H1 (cell line): Measurements from ENCODE around the gene TBC1D2B. TPM values are rescaled to one million over a fixed set of nuclear protein-coding genes. Genes with fewer than 3 reads are reported as not detected.

Source experiments
- CTCF ChIA-PET: fragments of 300-600 bp; sonication (Branson Sonifier 250); formaldehyde crosslinking; loops from one replicate; lab custom pipeline; 2021; ENCODE audit not compliant: partially characterized antibody; lab: Charles Lee
- POLR2A ChIA-PET: fragments of 300-600 bp; sonication (Branson Sonifier 250); formaldehyde crosslinking; loops from one replicate; lab custom pipeline; 2021; ENCODE audit warnings: inconsistent platforms; ENCODE audit not compliant: partially characterized antibody; lab: Charles Lee
- DNase-seq, 2 experiments: peaks; one replicate each; pipeline versions ENCODE4 v3.0.0 to v3.0.0-alpha.2; 2010 to 2022; ENCODE audit warnings: low spot score in 2 of 2, low read depth in 1 of 2, mixed read lengths in 1 of 2
- FAIRE-seq: peaks from 2 replicates; lab custom pipeline; 2011; peaks lifted over from hg19 to GRCh38; lab: Jason Lieb, UNC
- H2AFZ ChIP-seq: 2 replicates; pipeline ENCODE4 v1.8.1; 2012; ENCODE audit warnings: low read length, inconsistent platforms
- H2AK5ac ChIP-seq: 2 replicates; pipeline ENCODE4 v1.6.1; 2013; ENCODE audit warnings: low read depth, low read length
- H2BK120ac ChIP-seq: replicated peaks from 2 replicates; pipeline ENCODE3; 2013; ENCODE audit warnings: low read depth, low read length, inconsistent platforms
- H2BK12ac ChIP-seq: 2 replicates; pipeline ENCODE4 v1.6.1; 2013; ENCODE audit warnings: low read depth, low read length
- H2BK15ac ChIP-seq: 2 replicates; pipeline ENCODE4 v1.6.1; 2013; ENCODE audit warnings: low read length
- H2BK20ac ChIP-seq: 2 replicates; pipeline ENCODE4 v1.6.1; 2013; ENCODE audit warnings: low read length
- H2BK5ac ChIP-seq: 2 replicates; pipeline ENCODE4 v1.6.1; 2013; ENCODE audit warnings: low read depth, low read length
- H3K14ac ChIP-seq: 2 replicates; pipeline ENCODE4 v1.6.1; 2013; ENCODE audit warnings: inconsistent platforms; ENCODE audit not compliant: insufficient read length
- H3K18ac ChIP-seq: 2 replicates; pipeline ENCODE4 v1.6.1; 2013; ENCODE audit warnings: low read length; ENCODE audit errors: extremely low read depth
- H3K23ac ChIP-seq: 2 replicates; pipeline ENCODE4 v1.6.1; 2013; ENCODE audit warnings: inconsistent platforms; ENCODE audit not compliant: insufficient read length
- H3K23me2 ChIP-seq: 2 replicates; pipeline ENCODE4 v1.6.1; 2013; ENCODE audit warnings: low read depth, low read length
- H3K27ac ChIP-seq: 2 replicates; pipeline ENCODE4 v1.6.1; 2011; ENCODE audit warnings: low read depth, low read length, inconsistent platforms
- H3K27me3 ChIP-seq, 4 experiments: replicated peaks in 1 of 4; 1 replicate in 1 of 4; 2 replicates in 3 of 4; pipeline versions ENCODE4 v1.6.1 to v1.8.1; 2011 to 2013; ENCODE audit warnings: low read length in 3 of 4, mild to moderate bottlenecking in 3 of 4, inconsistent platforms in 2 of 4, mixed read lengths in 2 of 4, moderate library complexity in 1 of 4; ENCODE audit not compliant: control insufficient read depth in 3 of 4, insufficient read depth in 3 of 4; ENCODE audit errors: extremely low read depth in 1 of 4
- H3K36me3 ChIP-seq, 4 experiments: 2 replicates each; pipeline versions ENCODE4 v1.6.1 to v1.8.1; 2011 to 2013; ENCODE audit warnings: mild to moderate bottlenecking in 4 of 4, low read length in 3 of 4, moderate library complexity in 2 of 4, control low read depth in 1 of 4, inconsistent platforms in 1 of 4; ENCODE audit not compliant: insufficient read depth in 4 of 4, control insufficient read depth in 2 of 4
- H3K4ac ChIP-seq: replicated peaks from 2 replicates; pipeline ENCODE3; 2013; ENCODE audit warnings: low read length, low read depth, mixed read lengths, inconsistent platforms; ENCODE audit not compliant: insufficient read length
- H3K4me1 ChIP-seq, 4 experiments: replicated peaks in 1 of 4; 1 replicate in 1 of 4; 2 replicates in 3 of 4; pipeline versions ENCODE4 v1.6.1 to v1.8.1; 2011 to 2013; ENCODE audit warnings: low read length in 3 of 4, inconsistent platforms in 2 of 4, mixed read lengths in 1 of 4; ENCODE audit not compliant: insufficient read depth in 4 of 4, control insufficient read depth in 3 of 4
- H3K4me2 ChIP-seq, 2 experiments: 2 replicates each; pipeline versions ENCODE4 v1.6.1 to v1.8.1; 2011 to 2013; ENCODE audit warnings: low read depth in 2 of 2, low read length in 2 of 2, control low read depth in 1 of 2, inconsistent platforms in 1 of 2, mild to moderate bottlenecking in 1 of 2; ENCODE audit not compliant: insufficient read depth in 1 of 2
- H3K4me3 ChIP-seq, 4 experiments: fragments of 200-600, 300-600 bp in 1 of 4; sonication (generic), shearing (Covaris generic), sonication (Bioruptor Twin) in 1 of 4; 2 replicates each; pipeline versions ENCODE4 v1.5.1 to v1.8.1; 2011 to 2016; ENCODE audit warnings: low read length in 4 of 4, low read depth in 3 of 4, control low read depth in 2 of 4, inconsistent platforms in 2 of 4, mild to moderate bottlenecking in 2 of 4, mixed read lengths in 1 of 4, moderate library complexity in 1 of 4; ENCODE audit not compliant: insufficient read depth in 2 of 4; ENCODE audit errors: extremely low read depth in 1 of 4
- H3K56ac ChIP-seq: replicated peaks from 2 replicates; pipeline ENCODE3; 2013; ENCODE audit warnings: low read depth, mild to moderate bottlenecking, mixed read lengths, low read length, inconsistent platforms; ENCODE audit not compliant: insufficient read length
- H3K79me1 ChIP-seq: 2 replicates; pipeline ENCODE4 v1.6.1; 2013; ENCODE audit warnings: low read depth, low read length, control low read depth
- H3K79me2 ChIP-seq, 2 experiments: 2 replicates each; pipeline versions ENCODE4 v1.6.1 to v1.8.1; 2012 to 2013; ENCODE audit warnings: low read length in 2 of 2, mild to moderate bottlenecking in 2 of 2, inconsistent platforms in 1 of 2; ENCODE audit not compliant: insufficient read depth in 2 of 2, control insufficient read depth in 1 of 2
- H3K9ac ChIP-seq, 4 experiments: replicated peaks in 1 of 4; 1 replicate in 1 of 4; 2 replicates in 3 of 4; pipeline versions ENCODE4 v1.6.1 to v1.8.1; 2011 to 2013; ENCODE audit warnings: low read depth in 3 of 4, low read length in 3 of 4, control low read depth in 2 of 4, mild to moderate bottlenecking in 2 of 4, moderate library complexity in 2 of 4, inconsistent platforms in 1 of 4; ENCODE audit errors: extremely low read depth in 1 of 4
- H3K9me3 ChIP-seq, 2 experiments: 2 replicates each; pipeline versions ENCODE4 v1.6.1 to v1.8.1; 2012 to 2013; ENCODE audit warnings: mild to moderate bottlenecking in 2 of 2, moderate library complexity in 2 of 2, control low read depth in 1 of 2, inconsistent platforms in 1 of 2, low read depth in 1 of 2, low read length in 1 of 2, mixed read lengths in 1 of 2; ENCODE audit not compliant: insufficient read depth in 2 of 2
- H4K20me1 ChIP-seq, 2 experiments: replicated peaks in 1 of 2; 2 replicates each; pipeline versions ENCODE3 to v1.8.1; 2011 to 2013; ENCODE audit warnings: inconsistent platforms in 2 of 2, low read length in 2 of 2, mild to moderate bottlenecking in 1 of 2; ENCODE audit not compliant: insufficient read depth in 2 of 2, control insufficient read depth in 1 of 2
- H4K5ac ChIP-seq: 2 replicates; pipeline ENCODE4 v1.6.1; 2013; ENCODE audit warnings: low read length, low read depth, mixed read lengths, inconsistent platforms; ENCODE audit not compliant: insufficient read length
- H4K8ac ChIP-seq: 2 replicates; pipeline ENCODE4 v1.8.0; 2013; ENCODE audit warnings: mild to moderate bottlenecking, moderate library complexity, low read length, inconsistent platforms; ENCODE audit not compliant: insufficient read depth; ENCODE audit errors: extremely low read depth
- H4K91ac ChIP-seq: replicated peaks from 2 replicates; pipeline ENCODE3; 2013; ENCODE audit warnings: low read length, mixed read lengths, inconsistent platforms; ENCODE audit not compliant: insufficient read length
- ATF2 ChIP-seq: IDR thresholded peaks from 2 replicates; pipeline ENCODE4 v1.6.1; 2012; ENCODE audit warnings: low read length, inconsistent platforms
- BACH1 ChIP-seq: IDR thresholded peaks from 2 replicates; pipeline ENCODE4 v1.6.1; 2012; ENCODE audit warnings: low read length, improper control_type of control experiment
- BRCA1 ChIP-seq: IDR thresholded peaks from 2 replicates; pipeline ENCODE4 v1.6.1; 2012; ENCODE audit warnings: low read depth, low read length, improper control_type of control experiment
- EGR1 ChIP-seq: IDR thresholded peaks from 2 replicates; pipeline ENCODE4 v1.6.1; 2011; ENCODE audit warnings: low read depth, low read length, borderline replicate concordance
- HDAC6 ChIP-seq: IDR thresholded peaks from one replicate; pipeline ENCODE4 v1.7.1; 2012; ENCODE audit warnings: low read depth, mild to moderate bottlenecking, inconsistent platforms, low read length, moderate library complexity
- KDM1A ChIP-seq: fragments of 200-600, 300-600 bp; sonication (generic); IDR thresholded peaks from 2 replicates; pipeline ENCODE4 v1.7.1; 2016; ENCODE audit warnings: mild to moderate bottlenecking, low read length, borderline replicate concordance
- KDM4A ChIP-seq: IDR thresholded peaks from one replicate; pipeline ENCODE4 v1.7.1; 2012; ENCODE audit warnings: low read depth, mild to moderate bottlenecking, moderate library complexity, low read length, inconsistent platforms; ENCODE audit not compliant: severe bottlenecking
- KDM5A ChIP-seq: fragments of 200-600 bp; IDR thresholded peaks from 2 replicates; pipeline ENCODE4 v1.7.1; 2012; ENCODE audit warnings: mild to moderate bottlenecking, low read length, inconsistent platforms, mixed read lengths
- MAFK ChIP-seq: IDR thresholded peaks from 2 replicates; pipeline ENCODE4 v1.6.1; 2012; ENCODE audit warnings: low read depth, mild to moderate bottlenecking, improper control_type of control experiment, low read length
- POLR2A ChIP-seq, 2 experiments: IDR thresholded peaks; 1 replicate in 1 of 2; 2 replicates in 1 of 2; pipeline ENCODE4 v1.6.1; 2011; ENCODE audit warnings: low read depth in 2 of 2, low read length in 2 of 2, mild to moderate bottlenecking in 2 of 2; ENCODE audit errors: control extremely low read depth in 1 of 2
- RNF2 ChIP-seq: fragments of 200-900, 300-1000 bp; sonication (generic); IDR thresholded peaks from 2 replicates; pipeline ENCODE4 v1.7.1; 2016; ENCODE audit warnings: borderline replicate concordance, low read depth, mild to moderate bottlenecking, antibody characterized with exemption, low read length; ENCODE audit not compliant: poor library complexity, severe bottlenecking; ENCODE audit errors: missing control alignments
- SIN3A ChIP-seq, 2 experiments: IDR thresholded peaks in 1 of 2; conservative IDR thresholded peaks in 1 of 2; 2 replicates each; pipeline ENCODE4 v1.6.1; 2011 to 2012; ENCODE audit warnings: low read length in 2 of 2, improper control_type of control experiment in 1 of 2, low read depth in 1 of 2, mild to moderate bottlenecking in 1 of 2
- TCF12 ChIP-seq: IDR thresholded peaks from 2 replicates; pipeline ENCODE4 v1.6.1; 2011; ENCODE audit warnings: low read depth, mild to moderate bottlenecking, low read length
- WGBS, 2 experiments: shearing (Covaris generic) in 1 of 2; methylation state at CpG; one replicate each; pipeline versions ENCODE4 v1.1.6 to v1.1.7; 2013 to 2015; ENCODE audit warnings: low lambda C conversion rate in 2 of 2, mixed read lengths in 2 of 2, inconsistent platforms in 1 of 2, low coverage in 1 of 2, missing lambda C conversion rate in 1 of 2; ENCODE audit not compliant: insufficient replicate concordance in 2 of 2, insufficient coverage in 1 of 2, insufficient read length in 1 of 2; ENCODE audit errors: extremely low coverage in 1 of 2, missing lambda C conversion rate in 1 of 2; 5-methylcytosine and 5-hydroxymethylcytosine counted together
- polyA plus RNA-seq, 7 experiments: library from polyadenylated mRNA; depleted of rRNA in 3 of 7; stranded (reverse) in 5 of 7; unstranded in 2 of 7; fragments of >200 nt in 5 of 7; fragments of 200-250 nt in 2 of 7; gene quantifications; 1 replicate in 5 of 7; 2 replicates in 1 of 7; 4 replicates in 1 of 7; pipeline versions ENCODE4 v1.2.1 to v1.2.3, GENCODE V29; 2011 to 2013; ENCODE audit warnings: missing spikeins in 2 of 7, mixed read lengths in 2 of 7
- total RNA-seq: library from RNA; stranded (reverse); fragmentation: NEBNext Ultra II Directional; extraction: Animal tissue kit (Norgen Biotek cat#: 25700); gene quantifications from 2 replicates; pipeline ENCODE4 v1.2.1, GENCODE V29; 2021

The TBC1D2B gene
- total and polyA plus RNA-seq, 2 of the 8 experiments (the other 6 are each of a cell fraction or from before 2014, with no cell fraction given), result 11.9 to 19.5 TPM

- no peaks in the 10 kb centered on the region for H3K27me3 ChIP-seq
- H3K18ac ChIP-seq, result no peak overlapping the region
- no peak overlapping the region for H3K4me3 ChIP-seq
- no peaks in the 10 kb centered on the region; the same call in 1 of the 2 replicates for H3K79me1 ChIP-seq
- H3K9ac ChIP-seq, result no peak overlapping the region
- H2BK120ac ChIP-seq, result no peak overlapping the region
- DNase-seq, result no peak
- H3K4ac ChIP-seq, result no peak overlapping the region
- H3K4me1 ChIP-seq, result no peaks in the 10 kb centered on the region; a peak in 1 of 7 replicates
- FAIRE-seq, result no peak
- H4K5ac ChIP-seq, result no peak overlapping the region
- peaks cover 0 to 5% of the 10 kb centered on the region in 2 experiments for H4K20me1 ChIP-seq
- H3K14ac ChIP-seq, result no peak overlapping the region
- H3K79me2 ChIP-seq, result no peaks in the 10 kb centered on the region
- no peak overlapping the region for H4K91ac ChIP-seq
- WGBS, 2 experiments, result 84% methylated on average over 4 of the region's 4 CpGs; no CpG with 5 or more reads in 1 of the 2 experiments
- no peak overlapping the region for H3K4me2 ChIP-seq
- no peak overlapping the region for H2BK5ac ChIP-seq
- ChIA-PET POLR2A (no interaction called here), CTCF (interaction anchor here (0.6 to 2.3 kb wide), 10 partner anchors 10 to 168 kb away, joined by 3 to 17 read pairs (median 3); partner anchors contain the start of gene CIB2)
- H2BK20ac ChIP-seq, result no peak overlapping the region
- H3K23me2 ChIP-seq, result no peaks in the 10 kb centered on the region
- peaks cover 2 to 8% (median 5%) of the 10 kb centered on the region in 4 experiments; a peak in 5 of 8 replicates for H3K36me3 ChIP-seq
- no peak overlapping the region for H3K23ac ChIP-seq
- H2BK12ac ChIP-seq, result no peak overlapping the region
- H2AFZ ChIP-seq, result no peak overlapping the region
- H3K9me3 ChIP-seq, result no peaks in the 10 kb centered on the region
- H2BK15ac ChIP-seq, result no peak overlapping the region
- no peak overlapping the region for H2AK5ac ChIP-seq
- H4K8ac ChIP-seq, result no peak overlapping the region
- H3K56ac ChIP-seq, result no peak overlapping the region
- H3K27ac ChIP-seq, result no peak overlapping the region
- no peak for TF ChIP-seq BACH1
- TF ChIP-seq TCF12, result no peak
- TF ChIP-seq POLR2A (IDR thresholded peaks at IDR 0.05; ENCODE audit: control extremely low read depth in 1 of 2, low read depth in 2 of 2, low read length in 2 of 2), result no peak
- no peak for TF ChIP-seq MAFK
- no peak for TF ChIP-seq HDAC6
- TF ChIP-seq EGR1, result no peak
- TF ChIP-seq BRCA1, result no peak
- no peak for TF ChIP-seq KDM5A
- TF ChIP-seq ATF2, result no peak
- TF ChIP-seq SIN3A (conservative IDR thresholded peaks at IDR 0.05 in 1 of 2, IDR thresholded peaks at IDR 0.05 in 1 of 2; ENCODE audit: low read depth in 1 of 2, low read length in 2 of 2), result no peak
- TF ChIP-seq RNF2, result no peak
- TF ChIP-seq KDM4A, result no peak
- no peak for TF ChIP-seq KDM1A
These were observed 67.4 kb downstream of the TBC1D2B start for GRCh38 chr15:78010067-78010466.
